ENCODE results near the gene KCNQ2.

DNA sequence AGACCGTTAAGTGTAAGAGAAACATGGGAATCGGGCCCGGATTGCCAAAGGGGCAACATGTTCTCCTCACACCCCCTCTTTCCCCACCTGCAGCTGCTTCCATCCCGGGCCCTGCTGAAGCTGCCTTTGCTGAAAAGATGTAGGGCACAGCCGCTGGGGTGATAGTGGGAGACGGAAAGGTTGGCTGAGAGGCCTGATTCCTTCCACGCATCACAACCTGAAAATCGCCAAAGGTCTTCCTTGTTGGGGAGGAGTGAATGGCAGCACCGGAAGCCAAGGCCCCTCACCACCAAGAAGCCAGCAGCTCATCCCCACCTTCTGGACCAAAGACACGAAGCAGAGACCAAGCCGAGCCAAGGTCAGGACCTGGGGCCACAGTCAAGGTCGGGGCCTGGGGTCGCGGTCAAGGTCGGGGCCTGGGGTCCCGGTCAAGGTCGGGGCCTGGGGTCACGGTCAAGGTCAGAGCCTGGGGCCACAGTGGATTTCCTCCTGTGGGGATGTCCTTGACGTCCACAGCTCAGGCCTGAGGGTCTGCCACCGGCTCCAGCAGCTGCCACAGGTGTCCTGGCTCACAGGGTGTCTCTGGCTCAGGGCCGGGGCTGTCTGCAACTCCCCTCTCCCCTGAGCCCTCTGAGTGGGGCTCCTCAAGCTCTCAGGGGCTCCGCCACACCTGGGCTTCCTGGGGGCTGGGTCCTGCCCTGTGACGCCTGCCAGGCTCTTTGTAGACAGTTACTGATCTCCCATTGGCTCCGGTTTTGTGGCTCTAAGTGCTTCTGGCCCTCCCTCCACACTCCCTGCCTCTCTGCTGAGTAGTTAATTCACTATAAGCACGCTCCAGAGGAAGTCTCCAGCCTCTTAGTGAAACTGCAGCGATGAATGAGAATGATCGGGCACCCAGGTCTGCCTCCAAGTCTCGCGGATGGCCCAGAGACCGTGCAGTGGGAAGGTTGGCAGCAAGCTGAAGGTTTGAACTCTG is 105.8 kb downstream of the KCNQ2 start:
- TF ChIP-seq, protein P1, sequence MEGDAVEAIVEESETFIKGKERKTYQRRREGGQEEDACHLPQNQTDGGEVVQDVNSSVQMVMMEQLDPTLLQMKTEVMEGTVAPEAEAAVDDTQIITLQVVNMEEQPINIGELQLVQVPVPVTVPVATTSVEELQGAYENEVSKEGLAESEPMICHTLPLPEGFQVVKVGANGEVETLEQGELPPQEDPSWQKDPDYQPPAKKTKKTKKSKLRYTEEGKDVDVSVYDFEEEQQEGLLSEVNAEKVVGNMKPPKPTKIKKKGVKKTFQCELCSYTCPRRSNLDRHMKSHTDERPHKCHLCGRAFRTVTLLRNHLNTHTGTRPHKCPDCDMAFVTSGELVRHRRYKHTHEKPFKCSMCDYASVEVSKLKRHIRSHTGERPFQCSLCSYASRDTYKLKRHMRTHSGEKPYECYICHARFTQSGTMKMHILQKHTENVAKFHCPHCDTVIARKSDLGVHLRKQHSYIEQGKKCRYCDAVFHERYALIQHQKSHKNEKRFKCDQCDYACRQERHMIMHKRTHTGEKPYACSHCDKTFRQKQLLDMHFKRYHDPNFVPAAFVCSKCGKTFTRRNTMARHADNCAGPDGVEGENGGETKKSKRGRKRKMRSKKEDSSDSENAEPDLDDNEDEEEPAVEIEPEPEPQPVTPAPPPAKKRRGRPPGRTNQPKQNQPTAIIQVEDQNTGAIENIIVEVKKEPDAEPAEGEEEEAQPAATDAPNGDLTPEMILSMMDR (IDR thresholded peaks at IDR 0.05) = no peak
- TF ChIP-seq POLR2A (IDR thresholded peaks at IDR 0.05) = no peak
